ENCODE results near the gene PSMD6. TPM values are rescaled to one million over a fixed set of nuclear protein-coding genes. Genes with fewer than 3 reads are reported as not detected.

Gene PSMD6
- total RNA-seq = 89.2 TPM

GRCh38 chr3:64023187-64023860 lies at the start of gene PSMD6:
PSMD6 (minus strand) TSS chr3:64023494; CDS start chr3:64023419, 75 bp downstream.

Small RNA genes lying within 50 kb of the gene (small RNA-seq; reads per million reads assigned to genes)
- not detected for gene RF00012 (ENCODE audit: low replicate concordance)

Other genes with a start within 250 kb of the PSMD6 start
- not detected for gene C3orf49, start 204.2 kb downstream of the PSMD6 start, total RNA-seq
- gene THOC7, start 159.7 kb downstream of the PSMD6 start, total RNA-seq = 36.9 TPM
- gene ATXN7, start 159.6 kb downstream of the PSMD6 start, total RNA-seq = 31.9 TPM
- not detected for gene SCAANT1, start 111.1 kb downstream of the PSMD6 start, total RNA-seq
- 121 TPM for gene PRICKLE2, start 202.0 kb upstream of the PSMD6 start, total RNA-seq

Data from parietal lobe (tissue), 2 donors.